ENCODE measurements around the gene SPTBN1. TPM values are rescaled to one million over a fixed set of nuclear protein-coding genes. Genes with fewer than 3 reads are reported as not detected.

The SPTBN1 gene
- polyA plus RNA-seq, 2 of the 4 experiments (the other 2 are of a cell fraction) = 105 to 126 TPM

GRCh38 chr2:54710216-54710615, 254.1 kb downstream of the SPTBN1 start:
- ChIA-PET POLR2A (interaction anchor here (2.0 kb wide), 1 partner anchor 13 kb away, joined by 6 read pairs; the partner anchor contains the start of gene EML6), CTCF (interaction anchor here (1.0 to 1.6 kb wide), 3 partner anchors 52 to 603 kb away, joined by 3 to 5 read pairs (median 5); no protein-coding TSS in a partner anchor)
- H3K27ac ChIP-seq = no peak overlapping the region
- H3K4me3 ChIP-seq = no peak overlapping the region
- H3K9me3 ChIP-seq = no peaks in the 10 kb centered on the region
- DNase-seq (ENCODE audit: low read depth in 1 of 2, low spot score in 1 of 2) (no peak), FAIRE-seq (no peak), ATAC-seq (no peak)
- H3K4me2 ChIP-seq = no peak overlapping the region
- no peaks in the 10 kb centered on the region for H3K4me1 ChIP-seq
- TF ChIP-seq RNF2 (IDR thresholded peaks at IDR 0.05; ENCODE audit: borderline replicate concordance, low read depth) = no peak
- no peak for TF ChIP-seq ESRRA (IDR thresholded peaks at IDR 0.05; ENCODE audit: borderline replicate concordance, low read length)
- WGBS (ENCODE audit: missing lambda C conversion rate) = 80% methylated on average over 10 of the region's 10 CpGs

DNA sequence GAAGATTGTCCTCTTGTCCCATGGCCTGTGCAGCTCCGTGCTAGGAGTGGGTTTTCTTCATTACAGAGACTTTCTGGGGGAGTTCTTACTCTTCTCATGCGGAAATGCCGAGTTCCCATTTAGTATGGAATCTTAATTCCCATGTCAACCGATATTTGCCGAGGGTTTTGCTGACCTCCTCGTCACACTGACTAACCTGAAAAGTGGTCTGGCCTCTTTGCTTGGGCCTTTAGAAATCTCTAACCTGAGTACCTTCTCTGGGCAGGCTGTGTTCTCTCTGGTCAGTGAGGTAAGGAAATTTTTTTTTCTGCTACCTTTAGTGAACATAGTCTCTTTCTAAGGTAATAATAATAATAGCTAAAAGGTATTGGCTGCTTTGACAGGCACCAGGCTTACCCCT, 256.4 kb downstream of the SPTBN1 start:
- 86% methylated on average over 6 of the region's 6 CpGs for WGBS (ENCODE audit: missing lambda C conversion rate)
- POLR2A ChIA-PET = no interaction called here
- Histone ChIP-seq H3K4me3 (no peak overlapping the region), H3K4me1 (no peaks in the 10 kb centered on the region), H3K27ac (no peak overlapping the region), H3K9me3 (peaks cover 10% of the 10 kb centered on the region; the same call in 2 of the 3 replicates), H3K4me2 (no peak overlapping the region)
- CTCF ChIA-PET = interaction anchor here (1.1 kb wide), 2 partner anchors 8 to 126 kb away, joined by 3 read pairs; no protein-coding TSS in a partner anchor
- no peak for FAIRE-seq
- no peak for DNase-seq (ENCODE audit: low read depth in 1 of 2, low spot score in 1 of 2)
- no peak for TF ChIP-seq EHMT2 (IDR thresholded peaks at IDR 0.05; ENCODE audit: low read depth)
- TF ChIP-seq JUN (IDR thresholded peaks at IDR 0.05) = no peak
- TF ChIP-seq HDAC2 (IDR thresholded peaks at IDR 0.05) = no peak
- TF ChIP-seq NPAS2 (CRISPR knock-in tag; IDR thresholded peaks at IDR 0.05; ENCODE audit: borderline replicate concordance) = no peak
- no peak for TF ChIP-seq ESRRA (IDR thresholded peaks at IDR 0.05; ENCODE audit: borderline replicate concordance, low read length)
- TF ChIP-seq TP53 (CRISPR knock-in tag; IDR thresholded peaks at IDR 0.05) = no peak
- no peak for TF ChIP-seq E2F6 (IDR thresholded peaks at IDR 0.05; ENCODE audit: borderline replicate concordance, low read depth)
- no peak for TF ChIP-seq PHF8 (IDR thresholded peaks at IDR 0.05; ENCODE audit: borderline replicate concordance, low read depth)
- no peak for TF ChIP-seq FOXS1 (CRISPR knock-in tag; IDR thresholded peaks at IDR 0.05)
- no peak for TF ChIP-seq ZFP36 (IDR thresholded peaks at IDR 0.05; ENCODE audit: borderline replicate concordance, partially characterized antibody)
- TF ChIP-seq JUNB (IDR thresholded peaks at IDR 0.05) = no peak
- TF ChIP-seq HMGXB4 (CRISPR knock-in tag; IDR thresholded peaks at IDR 0.05; ENCODE audit: borderline replicate concordance) = no peak
- TF ChIP-seq NFE2L2 (conservative IDR thresholded peaks at IDR 0.05; ENCODE audit: low read length) = no peak
- TF ChIP-seq MYC (IDR thresholded peaks at IDR 0.05; ENCODE audit: borderline replicate concordance, low read length) = no peak
- no peak for TF ChIP-seq ATOH8 (CRISPR knock-in tag; IDR thresholded peaks at IDR 0.05; ENCODE audit: low read depth)
- no peak for TF ChIP-seq BHLHE40 (IDR thresholded peaks at IDR 0.05; ENCODE audit: low read depth, low read length)
- TF ChIP-seq, protein P1, sequence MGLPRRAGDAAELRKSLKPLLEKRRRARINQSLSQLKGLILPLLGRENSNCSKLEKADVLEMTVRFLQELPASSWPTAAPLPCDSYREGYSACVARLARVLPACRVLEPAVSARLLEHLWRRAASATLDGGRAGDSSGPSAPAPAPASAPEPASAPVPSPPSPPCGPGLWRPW (IDR thresholded peaks at IDR 0.05) = no peak
- no peak for ATAC-seq

DNA sequence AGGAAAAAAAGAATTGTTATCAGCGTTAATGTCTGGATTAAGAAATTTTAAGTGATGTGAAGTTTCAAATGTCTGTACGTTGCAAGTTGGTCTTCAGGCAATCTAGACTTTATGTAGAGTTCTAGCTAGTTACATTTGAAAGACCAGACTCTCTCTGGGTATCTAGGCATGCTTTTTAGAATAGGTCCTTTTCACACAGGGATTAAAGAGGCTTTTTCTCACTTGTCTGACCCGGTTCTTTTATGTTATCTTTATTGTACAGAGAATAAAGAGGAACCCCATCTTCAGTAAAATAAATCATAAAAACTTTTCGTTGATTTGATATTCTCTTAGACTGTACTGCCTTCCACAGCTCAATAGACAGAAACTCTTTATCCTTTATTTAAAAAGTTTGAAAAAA, 258.9 kb downstream of the SPTBN1 start:
- 19% methylated on average over 4 of the region's 4 CpGs for WGBS (ENCODE audit: missing lambda C conversion rate)
- POLR2A ChIA-PET = no interaction called here
- no peak overlapping the region for H3K4me3 ChIP-seq
- peak; percentile 49 for FAIRE-seq
- ATAC-seq = no peak
- CTCF ChIA-PET = interaction anchor here (0.8 to 6.5 kb wide), 4 partner anchors 10 to 617 kb away, joined by 3 to 46 read pairs (median 3); no protein-coding TSS in a partner anchor
- H3K9me3 ChIP-seq = peaks cover 10% of the 10 kb centered on the region; the same call in 2 of the 3 replicates
- H3K4me2 ChIP-seq = no peak overlapping the region
- TF ChIP-seq FOXS1 (CRISPR knock-in tag; IDR thresholded peaks at IDR 0.05) (no peak), BHLHE40 (IDR thresholded peaks at IDR 0.05; ENCODE audit: low read depth, low read length) (no peak), CBX2 (IDR thresholded peaks at IDR 0.05; ENCODE audit: borderline replicate concordance, low read depth) (peak; percentile 26; the same call in 1 of the 2 replicates), CBX8 (IDR thresholded peaks at IDR 0.05) (no peak), NR3C1 (IDR thresholded peaks at IDR 0.05) (no peak), NFE2L2 (conservative IDR thresholded peaks at IDR 0.05; ENCODE audit: low read length) (no peak)
- TF ChIP-seq, protein P2, sequence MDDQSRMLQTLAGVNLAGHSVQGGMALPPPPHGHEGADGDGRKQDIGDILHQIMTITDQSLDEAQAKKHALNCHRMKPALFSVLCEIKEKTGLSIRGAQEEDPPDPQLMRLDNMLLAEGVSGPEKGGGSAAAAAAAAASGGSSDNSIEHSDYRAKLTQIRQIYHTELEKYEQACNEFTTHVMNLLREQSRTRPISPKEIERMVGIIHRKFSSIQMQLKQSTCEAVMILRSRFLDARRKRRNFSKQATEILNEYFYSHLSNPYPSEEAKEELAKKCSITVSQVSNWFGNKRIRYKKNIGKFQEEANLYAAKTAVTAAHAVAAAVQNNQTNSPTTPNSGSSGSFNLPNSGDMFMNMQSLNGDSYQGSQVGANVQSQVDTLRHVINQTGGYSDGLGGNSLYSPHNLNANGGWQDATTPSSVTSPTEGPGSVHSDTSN (IDR thresholded peaks at IDR 0.05) = no peak
- H3K27ac ChIP-seq = no peak overlapping the region
- no peak for DNase-seq (ENCODE audit: low read depth in 1 of 2, low spot score in 1 of 2)
- H3K4me1 ChIP-seq = no peaks in the 10 kb centered on the region
